Mucosa of descending colon (tissue), 3 donors: Measurements from ENCODE around the gene SLC25A27. TPM values are rescaled to one million over a fixed set of nuclear protein-coding genes. Genes with fewer than 3 reads are reported as not detected.

Source experiments
- ATAC-seq: fragments of 200-7000 bp; cut with Tn5 transposase; one replicate; pipeline ENCODE4 v1.9.1; 2020; ENCODE audit warnings: mild to moderate bottlenecking, moderate library complexity
- DNase-seq, 3 donors: peaks; one replicate each; pipeline ENCODE4 v3.0.0-alpha.2; 2020
- H3K36me3 ChIP-seq: fragments of 200-600 bp; one replicate; pipeline ENCODE4 v1.8.0; 2021; ENCODE audit warnings: low read depth, mild to moderate bottlenecking
- H3K4me1 ChIP-seq: fragments of 200-600 bp; one replicate; pipeline ENCODE4 v1.8.0; 2021; ENCODE audit warnings: low read depth, mild to moderate bottlenecking
- H3K4me3 ChIP-seq: fragments of 200-600 bp; one replicate; pipeline ENCODE4 v1.8.0; 2021; ENCODE audit warnings: mild to moderate bottlenecking
- H3K9me3 ChIP-seq: fragments of 200-600 bp; one replicate; pipeline ENCODE4 v1.8.0; 2021; ENCODE audit warnings: mild to moderate bottlenecking
- CTCF ChIP-seq: fragments of 200-600 bp; IDR thresholded peaks from one replicate; pipeline ENCODE4 v1.8.0; 2022; ENCODE audit warnings: antibody characterized with exemption, mild to moderate bottlenecking
- intact Hi-C, 2 donors: fragments of 100-400 bp; cut with DNase I in 1 of 2; cut with micrococcal nuclease in 1 of 2; formaldehyde crosslinking; loops; one replicate each; pipeline versions ENCODE4 v1.11.0 to v1.11.1; 2022; cut with DNase I, micrococcal nuclease
- total RNA-seq, 3 donors: library from RNA; stranded (reverse); fragmentation: NEBNext Ultra II Directional in 2 of 3; extraction: Animal tissue kit (Norgen Biotek cat#: 25700) in 2 of 3; gene quantifications; one replicate each; pipeline versions ENCODE4 v1.2.1 to v1.2.4, GENCODE V29; 2021 to 2023
- donor health status: DM: no; HTN: no; CAD: no; lungs with moderate emphysema.
- donor health status: DM: no; HTN: no; CAD: no.
- donor health status: DM: no; HTN: yes; CAD: no.

The SLC25A27 gene
- total RNA-seq, 3 donors from 2014 or later = 12.8 to 19.5 (median 19.4) TPM

GRCh38 chr6:46629691-46630090, 23.1 kb upstream of the SLC25A27 start:
- ATAC-seq (no peak), DNase-seq (no peak)
- intact Hi-C loops = loop anchor here (5.0 to 10.0 kb wide), 2 partner anchors 212 to 215 kb away; no protein-coding TSS in a partner anchor
- Histone ChIP-seq H3K4me1 (peaks cover 4% of the 10 kb centered on the region), H3K9me3 (no peaks in the 10 kb centered on the region), H3K36me3 (no peaks in the 10 kb centered on the region), H3K4me3 (no peak overlapping the region)
- TF ChIP-seq CTCF = no peak

GRCh38 chr6:46632053-46632452, 20.7 kb upstream of the SLC25A27 start:
- H3K4me1 ChIP-seq = no peaks in the 10 kb centered on the region
- intact Hi-C loops = loop anchor here in 1 of 2 donors (10.0 kb wide), 1 partner anchor 217 kb away; no protein-coding TSS in a partner anchor
- no peaks in the 10 kb centered on the region for H3K36me3 ChIP-seq
- TF ChIP-seq CTCF = no peak
- DNase-seq (no peak), ATAC-seq (no peak)
- H3K4me3 ChIP-seq = no peak overlapping the region
- H3K9me3 ChIP-seq = no peaks in the 10 kb centered on the region

GRCh38 chr6:46635462-46635861, 17.3 kb upstream of the SLC25A27 start:
- H3K9me3 ChIP-seq = no peaks in the 10 kb centered on the region
- H3K4me1 ChIP-seq = peaks cover 3% of the 10 kb centered on the region
- DNase-seq = no peak
- H3K36me3 ChIP-seq = no peaks in the 10 kb centered on the region
- TF ChIP-seq CTCF = no peak
- no peak for ATAC-seq
- no peak overlapping the region for H3K4me3 ChIP-seq
- intact Hi-C loops = loop anchor here in 1 of 2 donors (10.0 kb wide), 1 partner anchor 221 kb away; no protein-coding TSS in a partner anchor

- TF ChIP-seq CTCF = no peak
- DNase-seq (no peak), ATAC-seq (peak; percentile 38)
- H3K4me1 ChIP-seq = peaks cover 3% of the 10 kb centered on the region
- no peaks in the 10 kb centered on the region for H3K36me3 ChIP-seq
- no peaks in the 10 kb centered on the region for H3K9me3 ChIP-seq
- H3K4me3 ChIP-seq = no peak overlapping the region
- intact Hi-C loops = loop anchor here in 1 of 2 donors (10.0 kb wide), 1 partner anchor 222 kb away; no protein-coding TSS in a partner anchor
Observed at GRCh38 chr6:46637145-46637544, 15.6 kb upstream of the SLC25A27 start.

- intact Hi-C loops = loop anchor here in 1 of 2 donors (10.0 kb wide), 1 partner anchor 223 kb away; no protein-coding TSS in a partner anchor
Observed at GRCh38 chr6:46637933-46638332, 14.8 kb upstream of the SLC25A27 start.

More at GRCh38 chr6:46637933-46638332, 14.8 kb upstream of the SLC25A27 start:
- H3K36me3 ChIP-seq = no peaks in the 10 kb centered on the region
- H3K9me3 ChIP-seq = no peaks in the 10 kb centered on the region
- peaks cover 3% of the 10 kb centered on the region for H3K4me1 ChIP-seq
- no peak for TF ChIP-seq CTCF
- H3K4me3 ChIP-seq = no peak overlapping the region
- ATAC-seq (no peak), DNase-seq (no peak)
